GM12872 (cell line): ENCODE data around the gene MMS19.
A peak's percentile ranks its signal among the peaks of the same experiment; 100 is the strongest.

Experiments
- TF ChIP-seq, protein P1 (sequence below): IDR thresholded peaks from 3 replicates; pipeline ENCODE4 v1.5.1; 2011; ENCODE audit warnings: low read depth, mild to moderate bottlenecking, low read length, moderate library complexity; ENCODE audit not compliant: insufficient read depth

MMS19 gene

DNA sequence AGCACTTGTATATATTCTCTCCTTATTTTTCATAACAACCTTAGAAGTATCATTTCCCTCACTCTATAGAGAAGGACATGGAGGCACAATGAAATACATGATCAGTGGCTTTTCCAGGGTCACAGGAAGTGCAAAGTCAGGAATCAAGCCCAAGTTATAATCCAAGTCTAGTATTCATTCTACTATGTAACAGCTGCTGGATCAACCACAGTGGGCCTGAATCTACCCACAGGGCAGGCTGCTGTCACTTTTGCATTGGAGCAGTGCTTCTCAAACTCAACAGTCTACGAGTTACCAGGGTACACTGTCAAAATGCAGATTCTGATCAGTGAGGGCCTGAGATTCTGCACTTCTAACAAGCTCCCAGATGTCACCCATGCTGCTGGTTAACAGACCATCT lies 34.0 kb downstream of the MMS19 start:
- TF ChIP-seq, protein P1, sequence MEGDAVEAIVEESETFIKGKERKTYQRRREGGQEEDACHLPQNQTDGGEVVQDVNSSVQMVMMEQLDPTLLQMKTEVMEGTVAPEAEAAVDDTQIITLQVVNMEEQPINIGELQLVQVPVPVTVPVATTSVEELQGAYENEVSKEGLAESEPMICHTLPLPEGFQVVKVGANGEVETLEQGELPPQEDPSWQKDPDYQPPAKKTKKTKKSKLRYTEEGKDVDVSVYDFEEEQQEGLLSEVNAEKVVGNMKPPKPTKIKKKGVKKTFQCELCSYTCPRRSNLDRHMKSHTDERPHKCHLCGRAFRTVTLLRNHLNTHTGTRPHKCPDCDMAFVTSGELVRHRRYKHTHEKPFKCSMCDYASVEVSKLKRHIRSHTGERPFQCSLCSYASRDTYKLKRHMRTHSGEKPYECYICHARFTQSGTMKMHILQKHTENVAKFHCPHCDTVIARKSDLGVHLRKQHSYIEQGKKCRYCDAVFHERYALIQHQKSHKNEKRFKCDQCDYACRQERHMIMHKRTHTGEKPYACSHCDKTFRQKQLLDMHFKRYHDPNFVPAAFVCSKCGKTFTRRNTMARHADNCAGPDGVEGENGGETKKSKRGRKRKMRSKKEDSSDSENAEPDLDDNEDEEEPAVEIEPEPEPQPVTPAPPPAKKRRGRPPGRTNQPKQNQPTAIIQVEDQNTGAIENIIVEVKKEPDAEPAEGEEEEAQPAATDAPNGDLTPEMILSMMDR: no peak

DNA sequence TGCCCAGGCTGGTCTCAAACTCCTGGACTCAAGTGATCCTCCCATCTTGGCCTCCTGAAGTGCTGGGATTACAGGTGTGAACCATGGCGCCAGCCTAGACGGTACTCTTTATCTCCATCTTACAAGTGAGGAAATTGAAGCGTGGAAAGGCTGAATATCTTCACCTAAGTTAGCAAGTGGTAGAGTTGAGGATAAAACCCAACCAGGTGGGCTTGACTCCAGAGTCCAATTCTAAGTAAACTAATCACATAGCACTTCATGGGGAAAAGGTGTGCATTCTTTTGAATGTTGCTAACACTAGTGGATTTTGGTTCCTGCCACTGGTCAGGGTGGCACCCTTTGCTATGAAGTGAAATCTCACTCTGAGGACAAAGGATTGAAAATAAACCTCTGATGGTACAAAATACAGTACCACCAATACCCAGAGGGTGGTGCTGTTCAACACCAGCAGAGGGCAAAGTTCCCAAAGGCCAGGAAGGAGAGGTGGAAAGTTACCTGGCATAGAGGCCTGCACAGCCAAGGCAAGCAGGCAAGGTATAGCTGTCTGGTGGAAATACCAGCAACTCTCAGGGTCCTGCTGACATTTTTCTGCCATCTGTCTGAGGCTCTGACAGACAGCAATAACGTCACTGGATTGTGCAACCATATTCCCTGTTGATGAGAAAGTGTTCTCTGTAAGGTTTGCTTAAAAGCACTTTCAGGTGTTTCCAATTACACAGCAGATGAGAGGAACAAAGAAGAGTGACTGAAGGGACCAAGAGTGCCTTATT lies 34.7 kb downstream of the MMS19 start:
- TF ChIP-seq, protein P1: peak; percentile 81

DNA sequence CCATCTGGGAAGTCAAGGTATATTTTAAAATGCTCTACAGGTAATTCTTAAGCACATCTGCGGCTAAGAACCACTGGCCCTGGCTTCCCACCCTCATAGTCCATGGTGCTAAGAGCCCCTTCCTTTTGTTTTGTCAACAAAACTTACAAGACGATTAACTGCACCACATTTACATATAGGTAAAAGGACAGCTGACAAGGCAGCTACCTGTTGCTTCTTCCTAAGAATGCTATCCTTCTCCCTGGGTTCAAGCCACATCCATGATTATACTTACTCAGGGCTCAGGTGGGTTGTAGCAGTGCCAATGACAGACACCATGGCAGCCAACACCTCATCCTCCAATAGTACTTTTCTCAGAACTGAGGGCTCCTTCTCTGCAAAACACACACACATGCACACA lies 35.9 kb downstream of the MMS19 start:
- TF ChIP-seq, protein P1: no peak

DNA sequence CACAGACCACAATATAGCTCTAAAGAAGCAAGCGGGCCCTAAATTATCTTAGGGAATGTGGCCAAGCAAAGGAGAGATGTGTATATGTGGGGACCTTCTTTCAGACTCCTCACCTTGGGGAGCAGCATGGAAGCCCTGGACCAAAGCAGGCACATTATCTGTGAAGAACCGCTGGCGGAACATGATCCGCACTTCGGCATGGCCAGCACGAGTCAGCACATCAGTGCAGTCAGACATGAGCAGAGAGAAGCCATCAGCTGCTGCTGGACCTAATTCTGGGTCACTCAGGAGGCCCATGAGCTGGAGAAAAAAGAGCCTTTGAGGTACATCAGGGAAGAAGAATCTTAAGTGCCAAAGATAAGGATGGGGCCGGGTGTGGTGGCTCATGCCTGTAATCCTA lies 38.3 kb downstream of the MMS19 start:
- TF ChIP-seq, protein P1: no peak

DNA sequence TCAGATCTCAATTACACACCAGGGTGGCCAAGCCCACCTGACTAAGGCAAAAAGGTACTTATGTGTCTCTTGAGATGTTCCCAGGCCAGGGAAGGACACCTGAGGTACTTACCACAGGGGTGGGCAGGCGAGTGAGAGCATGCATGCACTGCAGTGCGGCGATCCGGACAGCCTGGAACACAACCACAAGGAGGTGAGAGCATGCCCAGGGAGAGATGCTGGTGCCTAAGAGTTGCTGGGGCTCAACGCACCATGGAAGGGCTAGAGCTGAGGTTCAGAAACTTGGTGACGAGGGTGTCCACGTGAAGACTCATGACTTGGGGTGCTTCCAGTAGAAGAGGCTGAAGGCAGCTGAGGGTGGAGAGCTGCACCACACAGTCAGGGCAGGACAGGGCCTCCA lies 39.1 kb downstream of the MMS19 start:
- TF ChIP-seq, protein P1: no peak

DNA sequence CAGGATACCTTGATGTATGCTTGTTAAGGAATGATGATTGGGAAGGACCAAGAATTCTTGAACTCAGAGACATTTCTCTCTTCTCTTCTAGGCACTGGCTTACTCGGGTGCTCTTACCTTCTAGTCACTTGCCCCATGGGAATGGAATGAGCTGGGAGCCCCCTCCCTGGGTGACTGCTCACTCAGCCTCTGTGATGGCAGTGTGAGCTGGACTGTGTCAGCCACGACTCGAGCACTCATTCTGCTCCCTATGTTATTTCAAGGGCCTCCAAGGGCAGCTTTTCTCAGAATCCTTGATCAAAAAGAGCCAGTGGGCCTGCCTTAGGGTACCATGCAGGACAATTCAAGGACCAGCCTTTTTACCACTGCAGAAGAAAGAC lies 41.5 kb downstream of the MMS19 start:
- TF ChIP-seq, protein P1: no peak

DNA sequence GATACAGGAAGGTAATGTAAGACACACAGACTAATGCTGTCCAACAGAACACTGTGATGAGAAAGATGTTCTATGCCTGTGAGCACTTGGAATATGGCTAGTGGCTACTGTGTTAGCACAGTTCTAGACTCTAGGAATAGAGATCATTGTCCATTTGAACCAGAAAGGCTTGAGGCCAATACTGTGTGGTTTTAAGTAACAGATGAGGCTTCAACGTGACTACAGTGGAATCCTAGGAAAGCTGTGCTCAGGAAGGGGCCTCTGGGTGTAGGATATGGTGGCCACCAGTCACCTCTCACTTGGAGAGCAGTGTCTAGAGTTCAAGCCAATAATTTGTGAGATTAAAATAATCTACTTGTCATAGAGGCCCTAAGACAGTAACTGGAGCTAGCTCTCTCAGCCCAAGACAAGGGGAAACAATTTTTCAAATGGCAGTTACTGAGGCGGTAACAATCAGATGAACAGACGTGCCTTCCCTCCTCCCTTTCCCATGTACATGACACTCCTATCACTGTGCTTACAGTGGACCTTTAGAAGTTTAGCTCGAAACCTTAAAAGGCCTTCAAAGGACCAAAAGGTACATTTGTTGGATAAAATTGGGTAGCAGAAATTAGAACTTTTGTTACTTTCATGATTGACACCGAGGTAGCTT lies 42.1 kb downstream of the MMS19 start:
- TF ChIP-seq, protein P1: no peak
